RCC 7860 (cell line): ENCODE data around the gene GABRG2.

ENCODE experiments used
- DNase-seq: peaks from one replicate; pipeline ENCODE4 v3.0.0-alpha.2; 2015; ENCODE audit warnings: low spot score
- FAIRE-seq: peaks from 2 replicates; lab custom pipeline; 2012; peaks lifted over from hg19 to GRCh38; lab: Jason Lieb, UNC

The GABRG2 gene

GRCh38 chr5:162189719-162190118 is 122.1 kb downstream of the GABRG2 start:
- FAIRE-seq (no peak), DNase-seq (no peak)

- FAIRE-seq, result no peak
- DNase-seq, result no peak
These were observed 125.4 kb downstream of the GABRG2 start for GRCh38 chr5:162193012-162193411.

GRCh38 chr5:162196351-162196750 is 128.8 kb downstream of the GABRG2 start:
- FAIRE-seq, result no peak
- DNase-seq, result no peak

GRCh38 chr5:162202285-162202880 is 134.8 kb downstream of the GABRG2 start:
- DNase-seq, result no peak
- no peak for FAIRE-seq
